GM12878 (cell line): Measurements from ENCODE around the gene EIF2B5.

Experiments
- NBN ChIP-seq: fragments of 450-650 bp; IDR thresholded peaks from 2 replicates; pipeline ENCODE4 v1.6.1; 2016
- POLR2A ChIP-seq: IDR thresholded peaks from 2 replicates; pipeline ENCODE4 v1.6.1; 2011; ENCODE audit warnings: low read depth, mild to moderate bottlenecking, low read length
- POLR2AphosphoS5 ChIP-seq: IDR thresholded peaks from 2 replicates; pipeline ENCODE4 v1.6.1; 2011; ENCODE audit warnings: mild to moderate bottlenecking, low read length, inconsistent platforms
- TAF1 ChIP-seq: IDR thresholded peaks from 2 replicates; pipeline ENCODE4 v1.6.1; 2011; ENCODE audit warnings: mild to moderate bottlenecking, low read depth, low read length, borderline replicate concordance
- TCF7 ChIP-seq: IDR thresholded peaks from 2 replicates; pipeline ENCODE4 v1.6.1; 2014; ENCODE audit warnings: antibody characterized with exemption, borderline replicate concordance
- TF ChIP-seq, protein P1 (sequence below): IDR thresholded peaks from 2 replicates; pipeline ENCODE4 v1.6.1; 2012; ENCODE audit warnings: low read depth, low read length, improper control_type of control experiment
- TF ChIP-seq, protein P2 (sequence below), 3 experiments: IDR thresholded peaks in 2 of 3; conservative IDR thresholded peaks in 1 of 3; 2 replicates each; pipeline ENCODE4 v1.5.1; 2011; ENCODE audit warnings: low read depth in 3 of 3, low read length in 3 of 3, mild to moderate bottlenecking in 3 of 3, control low read depth in 2 of 3, moderate library complexity in 2 of 3, inconsistent platforms in 1 of 3, mixed read lengths in 1 of 3; ENCODE audit not compliant: control insufficient read depth in 2 of 3, insufficient read depth in 1 of 3; ENCODE audit errors: extremely low read depth in 1 of 3

DNA sequence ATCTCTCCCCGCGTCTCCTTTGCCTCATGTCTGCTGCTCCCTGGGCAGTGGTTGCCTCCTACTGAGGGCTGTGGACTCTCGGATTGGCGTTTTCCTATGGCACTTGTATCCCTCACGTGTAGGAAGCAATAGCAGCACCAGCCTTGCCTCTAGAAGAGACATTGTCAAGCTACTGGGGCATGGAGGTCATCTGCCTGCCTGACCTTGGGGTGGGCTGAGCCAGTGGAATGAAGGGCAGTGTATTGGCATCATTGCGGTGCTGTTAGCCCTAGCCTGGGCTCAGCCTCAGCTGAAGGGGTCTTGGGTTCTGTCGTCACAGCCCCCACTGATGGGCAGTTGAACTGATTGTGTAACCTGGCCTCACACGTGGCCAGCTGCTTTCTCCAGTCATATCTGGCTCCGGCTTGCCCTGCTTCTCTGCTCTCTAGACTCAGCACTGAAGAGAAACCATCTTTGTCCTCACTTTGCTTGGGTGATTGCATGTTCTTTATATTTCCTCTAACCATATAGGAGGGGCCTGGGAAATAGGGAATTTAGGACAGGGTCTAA is 58.9 kb downstream of the EIF2B5 start:
- TF ChIP-seq TAF1 = no peak
- TF ChIP-seq TCF7 = no peak
- TF ChIP-seq, protein P1, sequence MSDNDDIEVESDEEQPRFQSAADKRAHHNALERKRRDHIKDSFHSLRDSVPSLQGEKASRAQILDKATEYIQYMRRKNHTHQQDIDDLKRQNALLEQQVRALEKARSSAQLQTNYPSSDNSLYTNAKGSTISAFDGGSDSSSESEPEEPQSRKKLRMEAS = no peak
- TF ChIP-seq NBN = no peak
- TF ChIP-seq, protein P2, sequence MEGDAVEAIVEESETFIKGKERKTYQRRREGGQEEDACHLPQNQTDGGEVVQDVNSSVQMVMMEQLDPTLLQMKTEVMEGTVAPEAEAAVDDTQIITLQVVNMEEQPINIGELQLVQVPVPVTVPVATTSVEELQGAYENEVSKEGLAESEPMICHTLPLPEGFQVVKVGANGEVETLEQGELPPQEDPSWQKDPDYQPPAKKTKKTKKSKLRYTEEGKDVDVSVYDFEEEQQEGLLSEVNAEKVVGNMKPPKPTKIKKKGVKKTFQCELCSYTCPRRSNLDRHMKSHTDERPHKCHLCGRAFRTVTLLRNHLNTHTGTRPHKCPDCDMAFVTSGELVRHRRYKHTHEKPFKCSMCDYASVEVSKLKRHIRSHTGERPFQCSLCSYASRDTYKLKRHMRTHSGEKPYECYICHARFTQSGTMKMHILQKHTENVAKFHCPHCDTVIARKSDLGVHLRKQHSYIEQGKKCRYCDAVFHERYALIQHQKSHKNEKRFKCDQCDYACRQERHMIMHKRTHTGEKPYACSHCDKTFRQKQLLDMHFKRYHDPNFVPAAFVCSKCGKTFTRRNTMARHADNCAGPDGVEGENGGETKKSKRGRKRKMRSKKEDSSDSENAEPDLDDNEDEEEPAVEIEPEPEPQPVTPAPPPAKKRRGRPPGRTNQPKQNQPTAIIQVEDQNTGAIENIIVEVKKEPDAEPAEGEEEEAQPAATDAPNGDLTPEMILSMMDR (IDR thresholded peaks at IDR 0.05 in 2 of 3, conservative IDR thresholded peaks at IDR 0.05 in 1 of 3; ENCODE audit: control insufficient read depth in 2 of 3, extremely low read depth in 1 of 3, insufficient read depth in 1 of 3, low read depth in 3 of 3, low read length in 3 of 3) = no peak
- TF ChIP-seq POLR2A = no peak
- TF ChIP-seq POLR2AphosphoS5 = no peak
